Mucosa of descending colon (tissue), 3 donors: ENCODE measurements around the gene SCARB1. TPM values are rescaled to one million over a fixed set of nuclear protein-coding genes. Genes with fewer than 3 reads are reported as not detected.

Source experiments
- ATAC-seq: fragments of 200-7000 bp; cut with Tn5 transposase; one replicate; pipeline ENCODE4 v1.9.1; 2020; ENCODE audit warnings: mild to moderate bottlenecking, moderate library complexity
- DNase-seq, 3 donors: peaks; one replicate each; pipeline ENCODE4 v3.0.0-alpha.2; 2020
- H3K36me3 ChIP-seq: fragments of 200-600 bp; one replicate; pipeline ENCODE4 v1.8.0; 2021; ENCODE audit warnings: low read depth, mild to moderate bottlenecking
- H3K4me1 ChIP-seq: fragments of 200-600 bp; one replicate; pipeline ENCODE4 v1.8.0; 2021; ENCODE audit warnings: low read depth, mild to moderate bottlenecking
- H3K4me3 ChIP-seq: fragments of 200-600 bp; one replicate; pipeline ENCODE4 v1.8.0; 2021; ENCODE audit warnings: mild to moderate bottlenecking
- H3K9me3 ChIP-seq: fragments of 200-600 bp; one replicate; pipeline ENCODE4 v1.8.0; 2021; ENCODE audit warnings: mild to moderate bottlenecking
- intact Hi-C, 2 donors: fragments of 100-400 bp; cut with DNase I in 1 of 2; cut with micrococcal nuclease in 1 of 2; formaldehyde crosslinking; loops; one replicate each; pipeline versions ENCODE4 v1.11.0 to v1.11.1; 2022; cut with DNase I, micrococcal nuclease
- total RNA-seq, 3 donors: library from RNA; stranded (reverse); fragmentation: NEBNext Ultra II Directional in 2 of 3; extraction: Animal tissue kit (Norgen Biotek cat#: 25700) in 2 of 3; gene quantifications; one replicate each; pipeline versions ENCODE4 v1.2.1 to v1.2.4, GENCODE V29; 2021 to 2023
- TF ChIP-seq, protein P1 (sequence below): fragments of 200-600 bp; IDR thresholded peaks from one replicate; pipeline ENCODE4 v1.8.0; 2022; ENCODE audit warnings: antibody characterized with exemption, mild to moderate bottlenecking
- donor health status: DM: no; HTN: no; CAD: no; lungs with moderate emphysema.
- donor health status: DM: no; HTN: no; CAD: no.
- donor health status: DM: no; HTN: yes; CAD: no.

SCARB1 gene
- total RNA-seq, 3 donors from 2014 or later: 23.0 to 55.1 (median 31.2) TPM

DNA sequence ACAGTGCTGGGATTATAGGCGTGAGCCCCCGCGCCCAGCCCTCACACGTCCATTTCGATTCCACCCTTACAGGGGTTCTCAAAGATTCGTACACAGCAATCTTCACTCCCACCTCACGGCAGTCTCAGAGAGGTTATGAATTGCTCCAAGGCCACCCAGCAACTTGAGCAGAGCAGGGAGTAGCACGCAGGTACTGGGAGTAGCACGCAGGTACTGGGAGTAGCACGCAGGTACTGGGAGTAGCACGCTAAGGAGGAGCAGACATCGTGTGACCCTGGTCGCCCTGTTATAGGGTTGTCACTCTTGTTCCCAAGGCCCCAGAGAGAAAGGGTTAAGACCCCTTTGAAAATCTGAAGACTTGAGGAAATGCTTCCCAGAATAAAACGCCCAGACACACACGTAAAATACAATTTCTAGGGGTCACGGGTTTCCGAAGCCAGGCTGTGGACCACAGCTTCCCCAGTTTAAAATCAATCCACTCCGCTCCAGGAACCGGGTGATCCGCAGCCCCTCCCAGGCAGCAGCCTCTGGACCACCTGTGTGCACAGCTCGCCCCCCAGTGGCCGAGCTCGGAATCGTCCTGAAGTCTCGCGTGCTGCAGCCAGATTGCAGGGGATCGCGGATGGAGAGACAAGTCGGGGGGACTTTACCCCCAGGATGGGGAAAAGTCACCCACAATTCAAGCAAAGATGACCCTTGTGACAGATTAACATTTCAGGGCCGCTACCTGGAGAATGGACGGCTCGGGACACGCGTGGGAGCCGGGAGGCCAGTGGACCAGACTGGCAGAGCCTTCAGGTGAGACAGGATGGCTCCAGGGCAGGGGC lies 92.0 kb downstream of the SCARB1 start:
- DNase-seq: peak; percentile 82 to 95 (median 89)
- Histone ChIP-seq H3K4me1 (peaks cover 11% of the 10 kb centered on the region), H3K4me3 (no peak overlapping the region), H3K9me3 (no peaks in the 10 kb centered on the region), H3K36me3 (no peaks in the 10 kb centered on the region)
- intact Hi-C loops: loop anchor here in 1 of 2 donors (5.0 to 10.0 kb wide), 2 partner anchors 207 to 734 kb away; partner anchors contain the start of gene NCOR2
- ATAC-seq: peak; percentile 79
- TF ChIP-seq, protein P1, sequence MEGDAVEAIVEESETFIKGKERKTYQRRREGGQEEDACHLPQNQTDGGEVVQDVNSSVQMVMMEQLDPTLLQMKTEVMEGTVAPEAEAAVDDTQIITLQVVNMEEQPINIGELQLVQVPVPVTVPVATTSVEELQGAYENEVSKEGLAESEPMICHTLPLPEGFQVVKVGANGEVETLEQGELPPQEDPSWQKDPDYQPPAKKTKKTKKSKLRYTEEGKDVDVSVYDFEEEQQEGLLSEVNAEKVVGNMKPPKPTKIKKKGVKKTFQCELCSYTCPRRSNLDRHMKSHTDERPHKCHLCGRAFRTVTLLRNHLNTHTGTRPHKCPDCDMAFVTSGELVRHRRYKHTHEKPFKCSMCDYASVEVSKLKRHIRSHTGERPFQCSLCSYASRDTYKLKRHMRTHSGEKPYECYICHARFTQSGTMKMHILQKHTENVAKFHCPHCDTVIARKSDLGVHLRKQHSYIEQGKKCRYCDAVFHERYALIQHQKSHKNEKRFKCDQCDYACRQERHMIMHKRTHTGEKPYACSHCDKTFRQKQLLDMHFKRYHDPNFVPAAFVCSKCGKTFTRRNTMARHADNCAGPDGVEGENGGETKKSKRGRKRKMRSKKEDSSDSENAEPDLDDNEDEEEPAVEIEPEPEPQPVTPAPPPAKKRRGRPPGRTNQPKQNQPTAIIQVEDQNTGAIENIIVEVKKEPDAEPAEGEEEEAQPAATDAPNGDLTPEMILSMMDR: peak; percentile 90

DNA sequence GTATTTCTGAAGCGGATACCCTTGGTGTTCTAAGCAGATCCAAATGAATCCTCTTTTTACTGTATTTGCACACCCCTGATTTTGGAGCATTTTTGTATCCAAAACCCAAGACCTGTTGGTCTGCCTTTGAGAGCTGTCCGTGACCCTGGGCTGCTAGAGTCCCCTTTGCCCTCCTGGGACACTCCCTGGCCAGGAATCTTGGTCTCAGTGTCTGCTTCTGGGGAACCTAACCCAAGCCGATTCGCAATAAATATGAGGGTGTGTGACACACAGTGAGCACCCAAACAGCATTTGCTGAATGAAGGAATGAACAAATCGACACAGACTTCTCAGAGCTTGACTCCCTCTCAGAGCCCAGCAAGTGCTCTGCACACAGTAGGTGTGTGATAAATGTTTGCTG lies 92.9 kb downstream of the SCARB1 start:
- no peaks in the 10 kb centered on the region for H3K36me3 ChIP-seq
- intact Hi-C loops: loop anchor here in 1 of 2 donors (5.0 to 10.0 kb wide), 2 partner anchors 206 to 733 kb away; partner anchors contain the start of gene NCOR2
- TF ChIP-seq, protein P1: no peak
- DNase-seq: no peak
- H3K4me1 ChIP-seq: peaks cover 11% of the 10 kb centered on the region
- H3K4me3 ChIP-seq: no peak overlapping the region
- ATAC-seq: no peak
- no peaks in the 10 kb centered on the region for H3K9me3 ChIP-seq

DNA sequence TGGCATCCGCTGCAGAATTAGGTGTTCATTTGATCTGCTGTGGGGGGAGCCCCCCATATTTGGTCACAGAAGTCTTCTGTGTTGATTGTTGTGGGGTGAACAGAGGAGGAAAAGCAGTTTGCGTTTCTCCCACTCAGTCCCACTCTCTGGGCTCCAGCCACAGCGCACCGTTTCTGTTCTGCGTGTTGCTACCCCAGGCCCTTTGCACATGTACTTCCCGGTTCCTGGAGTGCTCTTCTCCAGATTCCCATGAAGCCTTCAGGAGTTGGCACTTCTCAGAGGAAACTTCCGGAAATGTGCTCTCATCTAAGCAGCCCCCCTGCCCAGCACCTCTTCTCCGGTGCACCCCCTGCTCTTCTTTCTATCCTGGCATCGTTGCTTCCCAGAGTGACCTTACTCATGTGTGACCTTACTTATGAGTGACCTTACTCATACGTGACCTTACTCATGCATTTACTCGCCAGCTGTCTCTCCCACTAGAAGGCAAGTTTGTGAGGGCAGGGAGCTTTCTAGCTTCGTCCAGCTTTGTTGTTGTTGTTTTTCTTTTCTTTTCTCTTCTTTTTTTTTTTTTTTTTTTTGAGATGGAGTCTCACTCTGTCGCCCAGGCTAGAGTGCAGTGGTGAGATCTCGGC lies 93.7 kb downstream of the SCARB1 start:
- DNase-seq (no peak), ATAC-seq (no peak)
- peaks cover under 1% of the 10 kb centered on the region for H3K9me3 ChIP-seq
- H3K36me3 ChIP-seq: no peaks in the 10 kb centered on the region
- H3K4me1 ChIP-seq: peaks cover 11% of the 10 kb centered on the region
- TF ChIP-seq, protein P1: no peak
- no peak overlapping the region for H3K4me3 ChIP-seq
- intact Hi-C loops: loop anchor here (5.0 to 10.0 kb wide), 3 partner anchors 205 to 733 kb away; partner anchors contain the start of gene NCOR2 (in 2 of the 2)

DNA sequence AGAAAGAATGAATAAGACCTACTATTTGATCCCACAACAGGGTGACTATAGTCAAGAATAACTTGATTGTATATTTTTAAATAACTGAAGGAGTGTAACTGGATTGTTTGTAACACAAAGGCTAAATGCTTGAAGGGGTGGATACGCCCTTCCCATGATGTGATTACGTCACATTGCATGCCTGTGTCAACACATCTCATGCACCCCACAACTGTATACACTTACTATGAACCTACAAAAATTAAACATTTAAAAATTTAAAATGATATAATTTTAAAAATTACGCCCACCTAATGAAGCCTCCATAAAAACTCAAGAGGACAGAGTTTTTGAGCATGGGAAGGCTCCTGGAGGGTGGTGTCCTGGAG lies 94.5 kb downstream of the SCARB1 start:
- H3K4me1 ChIP-seq: peaks cover 11% of the 10 kb centered on the region
- TF ChIP-seq, protein P1: no peak
- DNase-seq: no peak
- H3K4me3 ChIP-seq: no peak overlapping the region
- H3K36me3 ChIP-seq: no peaks in the 10 kb centered on the region
- no peak for ATAC-seq
- H3K9me3 ChIP-seq: peaks cover 8% of the 10 kb centered on the region
- intact Hi-C loops: loop anchor here in 1 of 2 donors (10.0 kb wide), 2 partner anchors 204 to 424 kb away; partner anchors contain the start of gene NCOR2

DNA sequence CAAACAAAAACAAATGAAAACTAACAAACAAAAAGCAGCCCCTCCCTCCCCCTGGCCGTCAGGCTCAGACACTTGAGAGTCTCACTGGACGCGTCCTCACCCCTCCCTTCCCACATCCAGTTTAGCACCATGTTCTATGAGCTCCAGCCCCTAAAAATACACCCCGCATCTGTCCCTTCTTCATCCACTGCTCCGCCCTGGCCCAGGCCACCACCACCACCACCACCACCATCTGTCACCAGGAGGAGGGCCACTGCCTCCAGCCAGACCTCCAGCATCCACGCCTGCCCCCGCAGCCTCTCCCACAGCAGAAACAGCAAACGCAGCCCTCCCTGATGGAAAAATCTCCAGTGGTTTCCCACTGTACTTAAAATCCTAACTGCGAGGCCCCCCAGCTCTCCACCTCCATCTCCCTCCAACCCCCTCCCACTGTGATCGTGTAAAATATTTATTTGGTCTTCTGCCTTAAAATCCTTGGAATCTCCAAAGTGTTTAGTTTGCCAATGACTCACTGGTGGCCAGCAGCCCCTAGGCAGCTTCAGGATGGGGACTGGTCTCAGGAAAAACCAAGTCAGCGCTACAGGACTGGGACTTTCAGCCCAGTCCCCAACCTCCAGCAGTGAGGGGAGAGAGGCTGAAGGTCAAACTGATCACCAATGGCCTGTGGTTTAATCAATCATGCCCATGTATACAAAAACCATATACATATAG lies 95.1 kb downstream of the SCARB1 start:
- ATAC-seq (no peak), DNase-seq (no peak)
- TF ChIP-seq, protein P1: no peak
- peaks cover 11% of the 10 kb centered on the region for H3K4me1 ChIP-seq
- no peak overlapping the region for H3K4me3 ChIP-seq
- H3K9me3 ChIP-seq: peaks cover 8% of the 10 kb centered on the region
- intact Hi-C loops: loop anchor here in 1 of 2 donors (10.0 kb wide), 2 partner anchors 204 to 424 kb away; partner anchors contain the start of gene NCOR2
- H3K36me3 ChIP-seq: no peaks in the 10 kb centered on the region
